DMS53 treated with DMSO at 0.1 percent for 48 hours (cell line): ENCODE measurements around the gene DEAF1.
"Not testable (repeated sequence)": the region's sequence is repeated elsewhere in the genome, so short reads cannot be mapped to it uniquely, and the experiment has no call there.

ENCODE experiments used
- DNase-seq: peaks from one replicate; lab custom pipeline; 2025; ENCODE audit not compliant: unreplicated experiment; lab: John Stamatoyannopoulos, UW

DEAF1 gene

DNA sequence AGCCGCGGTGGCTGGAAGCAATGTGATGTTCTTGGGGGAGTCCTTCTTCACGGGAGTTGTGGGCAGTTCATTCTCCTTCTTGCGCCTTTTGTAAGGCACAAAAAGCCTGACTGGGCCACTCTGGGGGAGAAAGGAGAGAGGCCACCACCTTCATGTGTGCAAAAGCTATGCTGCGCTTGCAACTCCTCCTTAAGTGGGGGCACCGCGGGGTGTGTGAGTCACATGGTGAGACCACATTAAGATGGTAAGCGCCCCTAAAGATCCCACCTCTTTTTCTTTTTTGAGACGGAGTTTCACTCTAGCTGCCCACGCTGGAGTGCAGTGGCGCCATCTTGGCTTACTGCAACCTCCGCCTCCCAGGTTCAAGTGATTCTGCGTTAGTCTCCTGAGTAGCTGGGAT is 14.1 kb downstream of the DEAF1 start:
- no peak for DNase-seq

DNA sequence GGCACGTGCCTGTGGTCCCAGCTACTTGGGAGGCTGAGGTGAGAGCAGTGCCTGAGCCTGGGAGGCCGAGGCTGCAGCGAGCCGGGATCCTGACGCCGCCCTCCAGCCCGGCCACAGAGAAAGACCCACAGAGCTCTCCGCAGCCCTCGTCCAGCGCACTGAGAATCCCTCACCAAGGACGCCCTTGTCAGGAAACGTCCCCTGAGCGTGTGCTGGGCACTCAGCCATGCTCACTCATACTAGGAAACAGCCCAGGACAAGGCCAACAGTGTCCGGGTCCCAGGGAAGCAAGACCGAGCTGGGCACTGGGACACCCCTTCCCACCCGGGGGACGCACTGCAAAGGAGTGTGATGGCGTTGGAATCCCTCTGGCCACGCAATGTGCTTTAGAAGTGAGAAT is 14.5 kb downstream of the DEAF1 start:
- no peak for DNase-seq

DNA sequence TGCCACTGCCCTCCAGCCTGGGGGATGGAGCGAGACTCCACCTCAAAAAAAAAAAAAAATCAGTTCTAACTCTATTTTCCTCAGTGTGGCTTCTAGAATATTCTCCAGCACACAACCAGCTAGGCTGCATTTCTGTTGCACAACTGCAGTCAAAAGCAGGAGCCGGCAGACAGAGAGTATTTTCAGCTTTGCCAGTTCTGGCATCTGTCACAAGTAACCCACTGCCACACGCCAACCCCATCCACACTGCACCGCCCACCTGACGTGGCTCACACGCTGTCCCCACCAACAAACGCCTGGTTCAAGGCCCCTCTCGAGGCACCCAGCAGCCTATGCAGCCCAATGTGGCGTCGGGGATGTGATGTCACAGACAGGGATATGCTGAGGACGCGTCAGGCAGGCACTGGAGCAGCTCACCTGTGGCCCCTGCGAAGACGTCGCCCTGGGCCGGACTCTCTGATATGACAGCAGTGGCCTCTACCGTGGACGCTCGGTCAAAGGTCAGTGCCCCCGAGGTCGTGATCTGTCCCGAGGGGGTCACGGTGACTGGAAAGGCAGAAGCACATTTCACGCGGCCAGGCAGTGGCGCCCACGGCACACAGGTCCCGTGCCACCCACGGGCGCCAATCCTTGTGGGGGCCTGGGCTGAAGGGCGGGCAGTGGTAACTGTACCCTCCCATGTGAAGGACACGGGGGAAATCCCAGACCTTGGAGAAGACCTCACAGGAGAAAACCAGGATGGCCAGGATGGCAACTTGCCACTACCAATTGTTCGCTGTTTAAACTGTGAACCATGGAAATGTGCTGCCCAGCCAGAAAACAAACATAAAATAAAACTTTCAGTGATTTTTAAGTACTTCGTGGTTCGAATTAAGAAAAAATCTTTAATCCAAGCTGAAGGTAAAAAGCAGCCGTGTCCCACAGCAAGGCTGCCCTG is 15.5 kb downstream of the DEAF1 start:
- DNase-seq: no peak

DNA sequence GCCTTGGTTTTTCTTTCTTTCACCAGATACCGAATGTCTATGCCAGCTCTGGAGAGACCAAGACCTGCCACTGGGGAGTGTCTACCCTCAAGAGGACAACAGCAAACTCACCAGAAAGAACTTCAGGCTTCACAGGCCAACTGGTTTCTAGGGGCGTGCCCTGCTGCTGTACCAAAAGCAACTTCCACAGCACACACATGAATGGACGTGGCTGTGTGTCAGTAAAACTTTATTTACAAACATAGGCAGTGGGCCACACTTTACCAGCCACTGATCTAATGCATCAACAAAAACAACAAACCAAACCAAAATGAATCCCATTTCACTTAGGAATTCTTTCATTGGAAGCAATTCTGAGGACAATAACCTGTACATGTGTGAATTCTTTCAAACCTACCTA is 16.7 kb downstream of the DEAF1 start:
- no peak for DNase-seq

DNA sequence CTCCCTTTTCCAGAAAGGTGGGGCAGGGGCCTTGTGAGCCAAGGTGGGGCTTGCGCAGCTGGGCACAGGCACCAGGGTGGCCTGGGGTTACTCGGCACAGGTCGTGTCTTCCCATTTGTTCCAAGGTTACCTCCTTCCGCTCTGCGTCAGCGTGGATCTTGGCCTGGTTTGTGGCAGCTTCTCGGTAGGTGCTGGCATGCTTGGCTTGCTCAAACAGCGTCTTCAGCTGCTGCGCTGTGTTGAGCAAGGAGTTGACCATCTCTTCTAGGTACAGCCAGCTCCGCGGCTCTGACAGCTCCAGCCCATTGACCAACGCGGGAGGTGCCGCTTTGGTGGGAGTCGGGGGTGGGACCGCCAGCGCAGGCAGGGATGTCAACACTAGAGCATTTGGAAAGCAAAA is 20.6 kb downstream of the DEAF1 start:
- DNase-seq: no peak

DNA sequence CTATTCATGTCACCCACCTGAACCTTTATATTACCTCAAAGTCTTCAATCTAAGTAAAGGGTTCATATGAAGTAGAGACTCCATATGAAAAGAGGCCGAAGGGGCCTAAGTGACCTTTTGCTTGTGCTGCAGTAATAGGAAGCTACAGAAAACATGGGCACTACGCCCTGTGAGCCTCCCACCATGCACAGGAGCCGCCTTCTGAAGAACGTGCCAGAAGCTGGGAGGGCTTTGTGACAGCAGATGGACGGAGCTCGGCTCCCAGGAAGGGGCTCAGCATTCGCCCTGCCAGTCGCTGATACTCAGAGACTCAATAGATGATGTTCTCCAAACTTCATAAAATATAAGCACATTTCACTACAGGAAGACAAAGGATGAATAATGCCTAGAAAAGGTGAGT is 21.2 kb downstream of the DEAF1 start:
- DNase-seq: no peak

DNA sequence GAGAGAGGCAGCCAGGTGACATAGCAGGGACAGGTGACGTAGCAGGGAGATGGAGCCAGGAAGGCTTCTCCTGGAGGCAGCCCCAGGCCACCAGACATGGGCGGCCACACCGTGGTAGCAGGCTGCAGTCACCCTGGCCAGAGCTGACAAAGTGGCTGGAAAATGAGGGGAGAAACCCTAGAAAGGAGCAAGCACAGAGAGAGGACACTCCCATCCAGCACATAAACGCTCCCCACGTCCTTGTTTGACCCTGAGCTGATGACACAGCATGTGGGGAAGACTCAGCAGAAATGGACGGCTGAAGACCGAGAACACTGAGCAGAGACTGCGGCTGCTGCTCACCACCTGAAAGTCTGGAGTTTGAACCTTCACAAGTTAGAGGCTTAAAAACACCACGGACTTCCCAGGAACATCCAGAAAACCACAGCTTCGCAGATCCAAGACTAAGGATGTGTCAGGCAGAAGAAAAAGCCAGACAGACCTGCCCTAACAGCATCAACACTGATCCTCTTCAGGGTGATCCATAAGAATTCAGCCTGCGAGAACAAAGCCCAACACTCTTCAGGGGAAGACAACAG is 29.2 kb downstream of the DEAF1 start:
- DNase-seq: no peak

DNA sequence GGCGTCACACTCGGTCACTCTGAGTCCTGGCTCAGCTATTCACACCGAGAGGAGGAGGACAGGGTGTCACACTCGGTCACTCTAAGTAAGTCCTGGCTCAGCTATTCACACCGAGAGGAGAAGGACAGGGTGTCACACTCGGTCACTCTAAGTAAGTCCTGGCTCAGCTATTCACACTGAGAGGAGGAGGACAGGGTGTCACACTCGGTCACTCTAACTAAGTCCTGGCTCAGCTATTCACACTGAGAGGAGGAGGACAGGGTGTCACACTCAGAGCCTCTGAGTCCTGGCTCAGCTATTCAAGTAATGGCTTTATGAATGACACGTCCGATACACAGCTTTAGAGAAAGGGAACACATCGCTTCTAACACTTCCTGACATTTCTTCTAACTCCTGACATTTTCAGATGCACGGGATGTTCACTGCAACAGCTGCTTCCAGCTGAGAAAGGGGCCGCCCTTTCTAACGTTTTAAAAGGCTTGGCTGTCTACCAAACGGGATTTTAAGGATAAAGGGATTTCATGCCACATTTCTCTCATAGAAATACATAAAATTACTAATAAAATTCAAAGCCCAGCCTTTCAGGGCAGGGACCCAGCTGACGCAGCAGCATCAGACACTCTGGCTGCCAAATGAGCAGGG is 29.8 kb downstream of the DEAF1 start:
- DNase-seq: no peak

DNA sequence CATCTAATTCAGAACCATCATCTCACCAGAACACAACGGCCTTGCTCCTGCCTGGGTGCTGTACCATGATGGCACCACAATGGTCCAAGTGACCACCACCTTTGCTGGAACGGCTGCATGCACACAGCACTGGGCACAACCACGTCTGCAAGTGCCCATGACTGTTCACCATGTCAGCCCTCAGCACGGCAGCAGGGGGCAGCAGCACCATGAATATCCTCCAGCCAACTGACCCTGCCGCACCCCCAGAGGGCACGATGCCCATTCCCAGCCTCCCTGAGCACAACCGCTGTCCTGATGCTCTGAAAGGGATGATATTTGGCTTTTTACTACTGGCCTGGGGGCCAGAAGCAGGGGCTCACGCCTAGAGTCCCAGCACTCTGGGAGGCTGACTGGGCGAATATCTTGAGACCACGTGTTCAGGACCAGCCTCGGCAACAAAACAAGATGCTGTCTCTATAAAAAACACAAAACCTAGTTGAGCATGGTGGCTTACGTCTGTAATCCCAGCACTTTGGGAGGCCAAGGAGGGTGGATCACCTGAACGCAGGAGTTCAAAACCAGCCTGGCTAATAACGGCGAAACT is 32.2 kb downstream of the DEAF1 start:
- DNase-seq: peak; percentile 21

DNA sequence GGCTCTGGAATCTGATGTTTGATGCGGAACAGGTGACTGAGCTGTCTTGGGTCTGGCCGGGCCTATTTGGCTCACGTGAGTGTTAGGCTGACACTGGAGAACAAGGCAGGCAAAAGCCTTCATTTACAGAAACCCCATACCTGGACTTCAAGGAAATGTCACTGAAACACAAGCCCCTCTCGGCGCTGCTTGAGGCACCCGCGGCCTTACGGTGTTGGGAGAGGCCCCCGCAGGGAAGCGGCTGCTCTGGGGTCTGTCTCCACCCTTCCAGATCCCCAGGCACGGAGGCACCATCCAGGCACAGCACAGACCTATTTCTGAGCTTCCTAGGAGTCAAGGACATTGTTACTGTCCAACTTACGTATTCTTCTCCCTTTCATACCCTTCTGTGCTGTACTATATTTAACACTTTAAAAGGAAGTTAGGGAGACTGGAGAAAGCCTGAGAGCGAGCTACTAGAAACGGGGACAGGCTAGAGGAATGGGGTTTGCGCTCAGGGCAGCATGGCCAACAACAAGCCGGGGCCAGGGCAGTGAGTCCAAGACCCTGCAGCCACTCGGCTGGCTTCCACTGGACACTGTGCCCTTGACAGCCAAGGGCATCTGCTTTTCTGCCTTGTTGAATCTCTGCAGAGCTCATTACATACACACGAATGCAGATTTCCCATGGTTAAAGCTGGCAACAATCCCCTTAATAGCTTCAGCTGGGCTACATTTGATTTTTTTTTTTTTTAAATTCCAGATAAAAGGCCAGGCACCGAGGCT is 34.2 kb downstream of the DEAF1 start:
- no peak for DNase-seq

DNA sequence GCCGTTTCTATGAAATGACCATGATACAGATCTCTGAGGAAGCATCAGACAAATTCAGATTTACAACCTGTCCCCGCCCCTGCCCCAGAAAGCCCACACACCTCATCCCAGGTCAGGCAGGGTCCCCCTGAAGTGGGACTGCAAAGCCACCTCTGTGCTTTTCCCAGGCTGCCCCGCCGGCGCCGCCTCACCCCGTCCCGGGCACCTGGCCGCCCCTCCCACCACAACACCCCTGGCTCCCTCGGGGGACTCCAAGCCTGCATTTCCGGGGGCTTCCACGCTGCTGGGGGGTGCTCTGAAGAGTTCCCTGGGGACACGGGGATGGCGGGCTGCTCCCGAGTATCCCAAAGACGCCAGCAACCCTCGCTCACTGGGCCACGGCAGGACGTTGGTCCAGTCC is 34.7 kb downstream of the DEAF1 start:
- no peak for DNase-seq

DNA sequence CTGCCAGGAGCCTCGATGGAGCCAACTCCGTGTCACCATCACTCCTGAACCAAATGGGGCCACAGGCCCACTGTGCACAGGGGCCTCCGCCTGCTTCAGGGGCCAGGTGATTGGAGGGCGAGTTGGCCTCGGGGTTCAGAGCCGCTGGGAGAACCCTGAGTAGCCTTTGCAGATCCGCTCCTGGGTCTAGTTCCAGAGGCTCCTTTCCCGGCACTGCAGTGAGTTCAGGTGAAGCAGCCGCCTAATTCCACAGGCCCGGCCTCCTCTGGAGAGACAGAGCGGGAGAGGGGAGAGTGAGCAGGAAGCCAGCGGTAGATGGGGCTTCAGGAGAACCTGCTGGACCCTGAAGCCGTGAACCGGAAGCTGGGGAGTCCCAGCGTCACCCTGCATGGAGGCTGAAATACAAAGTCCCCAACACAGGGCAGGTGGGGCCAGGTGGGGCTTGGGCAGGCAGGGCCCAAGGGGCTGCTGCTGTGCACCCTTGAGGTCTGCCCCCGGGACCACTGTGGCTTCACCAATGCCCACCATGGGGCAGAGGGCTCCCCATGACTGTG is 35.4 kb downstream of the DEAF1 start:
- no peak for DNase-seq

DNA sequence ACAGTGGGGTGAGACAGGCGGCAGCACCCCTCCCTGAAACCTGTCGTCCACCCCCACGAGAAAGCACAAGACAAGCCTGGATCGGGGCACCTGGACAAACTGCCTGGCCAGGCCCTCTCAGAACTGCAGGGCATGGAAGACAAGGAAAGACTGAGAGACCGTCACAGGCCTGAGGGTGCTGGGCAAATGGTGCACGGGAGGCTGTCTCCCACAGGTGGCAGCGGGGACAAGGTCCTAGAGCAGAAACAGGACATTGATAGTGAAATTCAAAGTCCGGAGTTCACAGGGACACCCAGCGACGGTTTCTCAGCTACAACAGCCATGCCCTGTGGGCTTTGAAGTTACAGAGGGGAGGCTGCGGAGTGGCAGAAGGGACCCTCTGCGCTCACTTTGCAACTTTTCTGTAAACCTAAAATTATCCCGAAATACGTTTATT is 37.3 kb downstream of the DEAF1 start:
- no peak for DNase-seq

DNA sequence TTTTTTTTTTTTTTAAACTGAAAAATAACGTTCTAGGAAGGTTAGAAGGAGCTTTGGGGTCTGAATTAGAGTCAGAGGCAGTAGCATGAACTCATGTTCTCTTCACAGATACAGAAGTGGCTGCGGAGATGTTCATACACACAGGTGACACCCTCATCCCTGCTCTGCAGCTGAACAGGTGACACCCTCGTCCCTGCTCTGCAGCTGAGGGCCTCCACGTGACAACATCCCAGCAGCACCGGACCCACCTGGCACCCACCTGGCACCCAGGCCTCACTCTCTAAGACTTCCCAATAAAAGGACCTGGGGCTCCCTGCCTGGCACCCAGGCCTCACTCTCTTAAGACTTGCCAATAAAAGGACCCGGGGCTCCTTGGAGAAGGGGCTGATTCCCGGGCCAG is 38.2 kb downstream of the DEAF1 start:
- no peak for DNase-seq

DNA sequence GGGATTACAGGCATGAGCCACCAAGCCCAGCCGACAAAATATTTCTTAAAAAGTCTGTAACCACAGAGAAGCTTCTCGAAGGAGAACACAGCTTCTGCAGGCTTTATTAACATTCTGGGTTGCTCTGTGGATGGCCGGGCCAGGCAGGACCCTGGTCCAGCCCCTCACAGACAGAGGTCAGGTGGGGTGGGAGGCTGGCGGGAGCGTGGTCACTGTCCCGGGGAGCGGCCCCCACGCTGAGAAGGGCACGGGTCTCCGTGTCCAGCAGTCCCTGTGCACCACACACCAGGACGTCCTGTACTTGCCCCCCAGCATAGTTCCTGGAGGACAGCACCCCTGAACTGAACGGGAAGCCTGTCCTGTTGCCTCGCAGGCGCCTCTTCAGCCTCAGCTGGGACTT is 38.6 kb downstream of the DEAF1 start:
- no peak for DNase-seq

DNA sequence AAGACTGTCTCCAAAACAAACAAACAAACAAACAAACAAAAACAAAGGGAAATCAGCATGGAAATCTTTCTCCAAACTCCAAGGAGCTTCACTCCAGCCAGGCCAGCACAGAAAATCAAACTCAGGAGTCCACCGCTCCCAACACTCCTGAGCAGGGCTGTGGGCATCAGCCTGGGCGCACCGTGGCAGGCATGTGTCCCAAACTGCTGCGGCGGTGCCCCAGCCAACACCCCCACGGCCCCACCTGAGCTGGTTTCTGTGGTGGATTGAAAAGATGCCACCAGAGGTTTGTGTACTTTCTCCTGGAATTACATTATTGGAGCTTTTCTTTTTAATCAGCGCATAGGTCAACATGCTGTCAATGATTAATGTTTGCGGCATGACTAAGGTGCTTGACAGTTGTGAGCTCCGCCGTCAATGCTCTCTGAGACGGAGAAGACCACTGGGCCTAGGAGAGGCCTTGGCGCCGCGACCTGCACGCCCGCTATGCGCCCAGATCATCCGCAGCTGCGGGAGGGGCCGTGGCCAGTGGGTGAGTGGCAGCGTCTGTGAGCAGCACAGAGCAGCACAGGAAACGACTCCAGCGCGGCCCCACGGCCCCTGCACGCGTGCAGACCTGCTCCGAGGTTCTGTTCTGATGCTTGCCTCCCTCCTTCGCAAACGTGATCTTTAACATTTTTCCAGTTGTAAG is 39.8 kb downstream of the DEAF1 start:
- peak; percentile 84 for DNase-seq

DNA sequence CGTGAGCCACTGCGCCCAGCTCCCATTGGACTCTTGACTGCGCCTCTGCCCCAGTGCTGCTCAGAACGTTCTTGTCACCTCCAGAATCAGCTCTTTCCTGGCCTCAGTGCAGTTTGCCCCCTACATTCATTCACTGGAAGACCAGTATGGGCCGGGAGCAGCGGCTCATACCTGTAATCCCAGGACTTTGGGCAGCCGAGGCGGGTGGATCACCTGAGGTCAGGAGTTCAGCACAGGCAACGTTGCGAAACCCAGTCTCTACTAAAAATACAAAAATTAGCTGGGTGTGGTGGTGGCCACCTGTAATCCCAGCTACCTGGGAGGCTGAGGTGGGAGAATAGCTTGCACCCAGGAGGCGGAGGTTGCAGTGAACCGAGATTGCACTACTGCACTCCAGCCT is 40.6 kb downstream of the DEAF1 start:
- not testable (repeated sequence) for DNase-seq

DNA sequence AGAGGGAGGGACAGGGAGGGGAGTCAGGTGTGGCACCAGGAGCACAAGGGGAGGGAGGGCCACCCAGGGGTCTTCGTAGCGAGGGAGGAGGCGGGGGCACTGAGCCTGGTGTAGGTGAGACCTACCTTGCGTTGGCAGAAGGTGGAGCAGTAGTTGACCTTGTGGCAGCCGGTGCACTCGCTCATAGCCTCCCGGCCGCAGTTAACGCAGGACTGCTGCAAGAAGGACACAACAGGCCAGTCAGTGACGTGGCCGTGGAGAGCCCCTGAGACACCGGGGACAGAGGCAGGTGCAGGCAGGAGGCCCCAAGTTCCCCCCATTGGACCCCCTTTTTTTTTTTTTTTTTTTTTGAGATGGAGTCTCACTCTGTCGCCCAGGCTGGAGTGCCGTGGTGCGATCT is 41.2 kb downstream of the DEAF1 start:
- no peak for DNase-seq

DNA sequence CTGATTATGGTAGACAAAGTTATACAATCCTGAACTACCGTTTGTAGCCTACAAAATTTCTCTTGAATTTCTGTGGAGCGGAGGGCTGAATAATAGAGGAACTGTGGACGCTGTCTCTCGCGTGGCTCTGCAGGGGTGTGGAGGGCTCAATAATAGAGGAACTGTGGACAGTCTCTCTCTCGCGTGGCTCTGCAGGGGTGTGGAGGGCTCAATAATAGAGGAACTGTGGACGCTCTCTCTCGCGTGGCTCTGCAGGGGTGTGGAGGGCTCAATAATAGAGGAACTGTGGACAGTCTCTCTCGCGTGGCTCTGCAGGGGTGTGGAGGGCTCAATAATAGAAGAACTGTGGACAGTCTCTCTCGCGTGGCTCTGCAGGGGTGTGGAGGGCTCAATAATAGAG is 41.9 kb downstream of the DEAF1 start:
- not testable (repeated sequence) for DNase-seq

DNA sequence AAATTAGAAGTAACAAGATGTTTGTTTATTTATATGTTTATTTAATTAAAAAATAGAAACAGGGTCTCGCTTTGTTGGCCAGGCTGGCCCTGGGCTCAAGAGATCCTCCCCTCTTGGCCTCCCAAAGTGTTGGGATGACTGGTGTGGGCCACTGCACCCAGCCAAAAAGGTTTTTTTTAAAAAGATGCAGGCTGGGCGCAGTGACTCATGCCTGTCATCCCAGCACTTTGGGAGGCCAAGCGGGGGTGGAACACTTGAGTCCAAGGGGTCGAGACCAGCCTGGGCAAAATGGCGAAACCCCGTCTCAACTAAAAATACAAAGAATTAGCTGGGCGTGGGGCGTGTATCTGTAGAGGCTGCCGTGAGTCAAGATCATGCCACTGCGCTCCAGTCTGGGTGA is 44.5 kb downstream of the DEAF1 start:
- no peak for DNase-seq
